DND-41 (cell line): ENCODE measurements around the gene PPP4R3A.

Experiments used
- ATAC-seq: fragments of 200-7000 bp; cut with Tn5 transposase; 3 replicates; pipeline ENCODE4 v1.9.1; 2021; ENCODE audit warnings: low read depth; ENCODE audit not compliant: insufficient read depth
- DNase-seq: peaks from one replicate; pipeline ENCODE4 v3.0.0-alpha.2; 2020
- H2AFZ ChIP-seq: 2 replicates; pipeline ENCODE4 v1.6.0; 2012; ENCODE audit warnings: low read depth, low read length
- H3K27ac ChIP-seq: 2 replicates; pipeline ENCODE4 v1.5.1; 2012; ENCODE audit warnings: low read length, inconsistent platforms
- H3K27me3 ChIP-seq: fragments of 200-600 bp; sonication (generic); 2 replicates; pipeline ENCODE4 v1.6.0; 2012; ENCODE audit warnings: low read length, mild to moderate bottlenecking, inconsistent platforms; ENCODE audit not compliant: insufficient read depth, poor library complexity
- H3K36me3 ChIP-seq: 2 replicates; pipeline ENCODE4 v1.5.1; 2012; ENCODE audit warnings: low read length, inconsistent platforms; ENCODE audit not compliant: insufficient read depth
- H3K4me1 ChIP-seq: 2 replicates; pipeline ENCODE4 v1.5.1; 2012; ENCODE audit warnings: mild to moderate bottlenecking, low read length; ENCODE audit not compliant: insufficient read depth
- H3K4me2 ChIP-seq: 2 replicates; pipeline ENCODE4 v1.6.0; 2012; ENCODE audit warnings: mild to moderate bottlenecking, moderate library complexity, low read length, inconsistent platforms; ENCODE audit not compliant: insufficient read depth
- H3K4me3 ChIP-seq, 2 experiments: fragments of 200-600 bp in 1 of 2; shearing (Covaris generic) in 1 of 2; 2 replicates each; pipeline ENCODE4 v1.5.1; 2012 to 2016; ENCODE audit warnings: inconsistent platforms in 2 of 2, low read length in 2 of 2, mild to moderate bottlenecking in 2 of 2, low read depth in 1 of 2, moderate library complexity in 1 of 2
- H3K79me2 ChIP-seq: 2 replicates; pipeline ENCODE4 v1.6.0; 2012; ENCODE audit warnings: low read length, inconsistent platforms; ENCODE audit not compliant: insufficient read depth
- H3K9ac ChIP-seq: 2 replicates; pipeline ENCODE4 v1.6.0; 2012; ENCODE audit warnings: low read depth, mild to moderate bottlenecking, inconsistent platforms, low read length, moderate library complexity
- H3K9me3 ChIP-seq: 2 replicates; pipeline ENCODE4 v1.5.1; 2012; ENCODE audit warnings: low read length, moderate library complexity, mild to moderate bottlenecking, inconsistent platforms; ENCODE audit not compliant: insufficient read depth, severe bottlenecking
- H4K20me1 ChIP-seq: 2 replicates; pipeline ENCODE4 v1.6.0; 2012; ENCODE audit warnings: low read length; ENCODE audit not compliant: insufficient read depth
- EZH2 ChIP-seq: IDR thresholded peaks from 3 replicates; pipeline ENCODE4 v1.6.1; 2012; ENCODE audit warnings: borderline replicate concordance, low read depth, mild to moderate bottlenecking, moderate library complexity, low read length, inconsistent platforms; ENCODE audit not compliant: severe bottlenecking
- TF ChIP-seq, protein P1 (sequence below): IDR thresholded peaks from 2 replicates; pipeline ENCODE4 v1.5.1; 2012; ENCODE audit warnings: borderline replicate concordance, low read length, moderate library complexity, mild to moderate bottlenecking; ENCODE audit not compliant: poor library complexity, severe bottlenecking; ENCODE audit errors: extremely low read depth

The PPP4R3A gene

DNA sequence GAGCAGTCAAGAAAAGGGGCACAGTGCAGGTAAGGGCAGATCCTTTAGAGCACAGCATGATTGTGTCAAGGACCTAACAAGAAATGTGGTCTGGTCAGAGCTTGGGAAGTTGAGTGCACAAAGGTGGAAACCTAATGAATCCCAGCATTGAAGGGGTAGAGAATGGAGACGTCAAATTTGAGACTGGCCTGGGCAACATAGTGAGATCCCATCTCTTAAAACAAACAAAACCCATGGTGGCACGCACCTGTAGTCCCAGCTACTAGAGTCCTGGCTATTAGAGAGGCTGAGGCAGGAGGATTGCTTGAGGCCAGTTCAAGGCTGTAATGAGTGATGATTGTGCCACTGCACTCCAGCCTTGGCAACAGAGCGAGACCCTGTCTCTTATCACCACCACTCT, 55.5 kb downstream of the PPP4R3A start:
- no peak for TF ChIP-seq EZH2
- TF ChIP-seq, protein P1, sequence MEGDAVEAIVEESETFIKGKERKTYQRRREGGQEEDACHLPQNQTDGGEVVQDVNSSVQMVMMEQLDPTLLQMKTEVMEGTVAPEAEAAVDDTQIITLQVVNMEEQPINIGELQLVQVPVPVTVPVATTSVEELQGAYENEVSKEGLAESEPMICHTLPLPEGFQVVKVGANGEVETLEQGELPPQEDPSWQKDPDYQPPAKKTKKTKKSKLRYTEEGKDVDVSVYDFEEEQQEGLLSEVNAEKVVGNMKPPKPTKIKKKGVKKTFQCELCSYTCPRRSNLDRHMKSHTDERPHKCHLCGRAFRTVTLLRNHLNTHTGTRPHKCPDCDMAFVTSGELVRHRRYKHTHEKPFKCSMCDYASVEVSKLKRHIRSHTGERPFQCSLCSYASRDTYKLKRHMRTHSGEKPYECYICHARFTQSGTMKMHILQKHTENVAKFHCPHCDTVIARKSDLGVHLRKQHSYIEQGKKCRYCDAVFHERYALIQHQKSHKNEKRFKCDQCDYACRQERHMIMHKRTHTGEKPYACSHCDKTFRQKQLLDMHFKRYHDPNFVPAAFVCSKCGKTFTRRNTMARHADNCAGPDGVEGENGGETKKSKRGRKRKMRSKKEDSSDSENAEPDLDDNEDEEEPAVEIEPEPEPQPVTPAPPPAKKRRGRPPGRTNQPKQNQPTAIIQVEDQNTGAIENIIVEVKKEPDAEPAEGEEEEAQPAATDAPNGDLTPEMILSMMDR: no peak
- DNase-seq: no peak
- Histone ChIP-seq H3K9ac (no peak overlapping the region), H3K36me3 (peaks cover 49% of the 10 kb centered on the region), H3K27ac (no peak overlapping the region), H3K4me2 (no peak overlapping the region), H3K4me1 (no peaks in the 10 kb centered on the region), H4K20me1 (peaks cover 4% of the 10 kb centered on the region; the same call in 1 of the 2 replicates), H3K4me3 (no peak overlapping the region), H3K79me2 (no peaks in the 10 kb centered on the region), H3K27me3 (no peaks in the 10 kb centered on the region), H3K9me3 (no peaks in the 10 kb centered on the region), H2AFZ (no peak overlapping the region)
- peak; percentile 11; the same call in 1 of the 3 replicates for ATAC-seq

DNA sequence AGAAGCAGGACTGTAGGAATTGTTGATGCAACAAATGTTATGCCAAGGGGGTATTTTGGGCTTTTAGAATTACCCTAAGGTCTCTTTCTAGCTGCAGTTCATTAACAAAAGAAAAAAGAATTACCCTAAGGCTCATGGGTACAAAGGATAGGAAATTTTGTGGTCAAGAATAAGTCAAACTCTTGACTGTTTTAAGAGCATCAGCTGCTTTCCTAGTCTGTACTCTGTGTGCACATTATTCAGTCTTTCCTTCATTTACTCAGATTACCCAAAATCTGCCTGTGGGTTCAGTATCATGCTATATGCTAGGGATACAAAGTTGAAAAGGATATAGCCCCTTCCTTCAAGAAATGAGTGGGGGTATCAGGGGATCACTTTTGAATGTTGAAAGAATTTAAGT, 56.0 kb downstream of the PPP4R3A start:
- ATAC-seq: no peak
- no peak overlapping the region for H3K9ac ChIP-seq
- H4K20me1 ChIP-seq: peaks cover 4% of the 10 kb centered on the region; the same call in 1 of the 2 replicates
- DNase-seq: no peak
- no peaks in the 10 kb centered on the region for H3K27me3 ChIP-seq
- H2AFZ ChIP-seq: no peak overlapping the region
- no peaks in the 10 kb centered on the region for H3K9me3 ChIP-seq
- H3K4me3 ChIP-seq: no peak overlapping the region
- H3K36me3 ChIP-seq: peaks cover 44% of the 10 kb centered on the region
- TF ChIP-seq EZH2: no peak
- TF ChIP-seq, protein P1: no peak
- no peaks in the 10 kb centered on the region for H3K79me2 ChIP-seq
- no peak overlapping the region for H3K27ac ChIP-seq
- H3K4me1 ChIP-seq: no peaks in the 10 kb centered on the region
- no peak overlapping the region for H3K4me2 ChIP-seq

DNA sequence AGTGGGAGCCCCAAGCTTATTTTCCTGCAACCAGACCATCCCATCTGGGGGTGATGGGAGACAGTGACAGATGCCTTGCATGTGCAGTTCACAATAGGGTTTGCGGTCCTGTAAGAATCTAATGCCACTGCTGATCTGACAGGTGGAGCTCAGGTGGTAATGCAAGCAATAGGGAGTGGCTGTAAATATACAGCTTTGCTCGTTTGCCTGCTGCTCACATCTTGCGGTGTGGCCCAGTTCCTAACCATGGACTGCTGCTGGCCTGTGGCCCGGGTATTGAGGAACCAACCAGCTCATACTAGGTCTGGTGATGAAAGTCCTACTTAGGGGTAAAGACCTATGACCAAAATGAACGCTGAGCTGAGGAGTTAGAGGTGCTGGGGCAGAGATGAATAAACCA, 56.4 kb downstream of the PPP4R3A start:
- peak; percentile 32; the same call in 2 of the 3 replicates for ATAC-seq
- Histone ChIP-seq H3K4me2 (no peak overlapping the region), H3K4me3 (no peak overlapping the region), H3K9me3 (no peaks in the 10 kb centered on the region), H4K20me1 (peaks cover 4% of the 10 kb centered on the region; the same call in 1 of the 2 replicates), H3K36me3 (peaks cover 40% of the 10 kb centered on the region), H3K27ac (no peak overlapping the region), H3K4me1 (no peaks in the 10 kb centered on the region), H3K27me3 (no peaks in the 10 kb centered on the region), H3K9ac (no peak overlapping the region), H2AFZ (no peak overlapping the region), H3K79me2 (no peaks in the 10 kb centered on the region)
- no peak for DNase-seq
- TF ChIP-seq, protein P1: no peak
- TF ChIP-seq EZH2: no peak
